HEK293 (cell line): ENCODE measurements around the gene IGSF10.

Experiments used
- ZNF248 ChIP-seq: fragments of 450-650 bp; formaldehyde crosslinking; IDR thresholded peaks from 2 replicates; pipeline ENCODE4 v1.5.1; 2017; ENCODE audit warnings: missing biosample characterization, missing genetic modification characterization
- ZNF366 ChIP-seq: fragments of 450-650 bp; formaldehyde crosslinking; conservative IDR thresholded peaks from 2 replicates; pipeline ENCODE4 v1.5.1; 2016; ENCODE audit warnings: missing biosample characterization, missing genetic modification characterization
- ZNF473 ChIP-seq: fragments of 450-650 bp; formaldehyde crosslinking; IDR thresholded peaks from 2 replicates; pipeline ENCODE4 v1.5.1; 2017; ENCODE audit warnings: missing biosample characterization, missing genetic modification characterization
- ZSCAN23 ChIP-seq: fragments of 450-650 bp; formaldehyde crosslinking; IDR thresholded peaks from 2 replicates; pipeline ENCODE4 v1.5.1; 2016; ENCODE audit warnings: missing biosample characterization, missing genetic modification characterization
- TF ChIP-seq, protein P1 (sequence below): fragments of 450-650 bp; formaldehyde crosslinking; IDR thresholded peaks from 2 replicates; pipeline ENCODE4 v1.5.1; 2016; ENCODE audit warnings: missing biosample characterization, missing genetic modification characterization
- TF ChIP-seq, protein P2 (sequence below): fragments of 450-650 bp; formaldehyde crosslinking; optimal IDR thresholded peaks from 2 replicates; pipeline ENCODE3; 2016; ENCODE audit warnings: missing biosample characterization, mild to moderate bottlenecking, missing genetic modification characterization
- TF ChIP-seq, protein P3 (sequence below): fragments of 450-650 bp; formaldehyde crosslinking; conservative IDR thresholded peaks from 2 replicates; pipeline ENCODE4 v1.5.1; 2016; ENCODE audit warnings: low read depth, missing biosample characterization, missing genetic modification characterization
- TF ChIP-seq, protein P4 (sequence below): fragments of 450-650 bp; formaldehyde crosslinking; IDR thresholded peaks from 2 replicates; pipeline ENCODE4 v1.5.1; 2016; ENCODE audit warnings: missing biosample characterization, missing genetic modification characterization

DNA sequence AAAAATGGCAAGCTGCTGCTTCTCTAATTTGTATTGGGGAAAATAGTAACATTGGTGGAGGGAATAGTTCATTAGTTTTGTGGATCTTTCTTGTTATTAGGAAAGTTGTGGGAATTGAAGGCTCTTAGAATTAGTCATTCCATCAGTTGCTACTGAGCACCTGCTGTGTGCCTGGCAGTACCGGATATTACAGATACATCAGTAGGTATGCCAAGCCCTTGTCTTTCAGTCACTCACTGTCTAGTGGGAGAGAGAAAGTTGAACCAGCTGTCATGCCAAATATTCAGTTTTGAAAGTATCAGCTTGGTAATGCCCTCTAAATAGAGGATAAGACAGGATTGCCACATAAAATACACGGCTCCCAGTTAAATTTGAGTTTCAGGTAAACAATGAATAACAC, 32.5 kb downstream of the IGSF10 start:
- TF ChIP-seq, protein P1, sequence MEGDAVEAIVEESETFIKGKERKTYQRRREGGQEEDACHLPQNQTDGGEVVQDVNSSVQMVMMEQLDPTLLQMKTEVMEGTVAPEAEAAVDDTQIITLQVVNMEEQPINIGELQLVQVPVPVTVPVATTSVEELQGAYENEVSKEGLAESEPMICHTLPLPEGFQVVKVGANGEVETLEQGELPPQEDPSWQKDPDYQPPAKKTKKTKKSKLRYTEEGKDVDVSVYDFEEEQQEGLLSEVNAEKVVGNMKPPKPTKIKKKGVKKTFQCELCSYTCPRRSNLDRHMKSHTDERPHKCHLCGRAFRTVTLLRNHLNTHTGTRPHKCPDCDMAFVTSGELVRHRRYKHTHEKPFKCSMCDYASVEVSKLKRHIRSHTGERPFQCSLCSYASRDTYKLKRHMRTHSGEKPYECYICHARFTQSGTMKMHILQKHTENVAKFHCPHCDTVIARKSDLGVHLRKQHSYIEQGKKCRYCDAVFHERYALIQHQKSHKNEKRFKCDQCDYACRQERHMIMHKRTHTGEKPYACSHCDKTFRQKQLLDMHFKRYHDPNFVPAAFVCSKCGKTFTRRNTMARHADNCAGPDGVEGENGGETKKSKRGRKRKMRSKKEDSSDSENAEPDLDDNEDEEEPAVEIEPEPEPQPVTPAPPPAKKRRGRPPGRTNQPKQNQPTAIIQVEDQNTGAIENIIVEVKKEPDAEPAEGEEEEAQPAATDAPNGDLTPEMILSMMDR (tag by site-specific recombination), result no peak
- TF ChIP-seq ZNF473 (tag by site-specific recombination) (no peak), ZNF248 (tag by site-specific recombination) (no peak), ZSCAN23 (tag by site-specific recombination) (no peak), ZNF366 (tag by site-specific recombination) (no peak)
- TF ChIP-seq, protein P2, sequence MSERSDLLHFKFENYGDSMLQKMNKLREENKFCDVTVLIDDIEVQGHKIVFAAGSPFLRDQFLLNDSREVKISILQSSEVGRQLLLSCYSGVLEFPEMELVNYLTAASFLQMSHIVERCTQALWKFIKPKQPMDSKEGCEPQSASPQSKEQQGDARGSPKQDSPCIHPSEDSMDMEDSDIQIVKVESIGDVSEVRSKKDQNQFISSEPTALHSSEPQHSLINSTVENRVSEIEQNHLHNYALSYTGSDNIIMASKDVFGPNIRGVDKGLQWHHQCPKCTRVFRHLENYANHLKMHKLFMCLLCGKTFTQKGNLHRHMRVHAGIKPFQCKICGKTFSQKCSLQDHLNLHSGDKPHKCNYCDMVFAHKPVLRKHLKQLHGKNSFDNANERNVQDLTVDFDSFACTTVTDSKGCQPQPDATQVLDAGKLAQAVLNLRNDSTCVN (tag by site-specific recombination), result no peak
- TF ChIP-seq, protein P3, sequence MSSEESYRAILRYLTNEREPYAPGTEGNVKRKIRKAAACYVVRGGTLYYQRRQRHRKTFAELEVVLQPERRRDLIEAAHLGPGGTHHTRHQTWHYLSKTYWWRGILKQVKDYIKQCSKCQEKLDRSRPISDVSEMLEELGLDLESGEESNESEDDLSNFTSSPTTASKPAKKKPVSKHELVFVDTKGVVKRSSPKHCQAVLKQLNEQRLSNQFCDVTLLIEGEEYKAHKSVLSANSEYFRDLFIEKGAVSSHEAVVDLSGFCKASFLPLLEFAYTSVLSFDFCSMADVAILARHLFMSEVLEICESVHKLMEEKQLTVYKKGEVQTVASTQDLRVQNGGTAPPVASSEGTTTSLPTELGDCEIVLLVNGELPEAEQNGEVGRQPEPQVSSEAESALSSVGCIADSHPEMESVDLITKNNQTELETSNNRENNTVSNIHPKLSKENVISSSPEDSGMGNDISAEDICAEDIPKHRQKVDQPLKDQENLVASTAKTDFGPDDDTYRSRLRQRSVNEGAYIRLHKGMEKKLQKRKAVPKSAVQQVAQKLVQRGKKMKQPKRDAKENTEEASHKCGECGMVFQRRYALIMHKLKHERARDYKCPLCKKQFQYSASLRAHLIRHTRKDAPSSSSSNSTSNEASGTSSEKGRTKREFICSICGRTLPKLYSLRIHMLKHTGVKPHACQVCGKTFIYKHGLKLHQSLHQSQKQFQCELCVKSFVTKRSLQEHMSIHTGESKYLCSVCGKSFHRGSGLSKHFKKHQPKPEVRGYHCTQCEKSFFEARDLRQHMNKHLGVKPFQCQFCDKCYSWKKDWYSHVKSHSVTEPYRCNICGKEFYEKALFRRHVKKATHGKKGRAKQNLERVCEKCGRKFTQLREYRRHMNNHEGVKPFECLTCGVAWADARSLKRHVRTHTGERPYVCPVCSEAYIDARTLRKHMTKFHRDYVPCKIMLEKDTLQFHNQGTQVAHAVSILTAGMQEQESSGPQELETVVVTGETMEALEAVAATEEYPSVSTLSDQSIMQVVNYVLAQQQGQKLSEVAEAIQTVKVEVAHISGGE (tag by site-specific recombination), result no peak
- TF ChIP-seq, protein P4, sequence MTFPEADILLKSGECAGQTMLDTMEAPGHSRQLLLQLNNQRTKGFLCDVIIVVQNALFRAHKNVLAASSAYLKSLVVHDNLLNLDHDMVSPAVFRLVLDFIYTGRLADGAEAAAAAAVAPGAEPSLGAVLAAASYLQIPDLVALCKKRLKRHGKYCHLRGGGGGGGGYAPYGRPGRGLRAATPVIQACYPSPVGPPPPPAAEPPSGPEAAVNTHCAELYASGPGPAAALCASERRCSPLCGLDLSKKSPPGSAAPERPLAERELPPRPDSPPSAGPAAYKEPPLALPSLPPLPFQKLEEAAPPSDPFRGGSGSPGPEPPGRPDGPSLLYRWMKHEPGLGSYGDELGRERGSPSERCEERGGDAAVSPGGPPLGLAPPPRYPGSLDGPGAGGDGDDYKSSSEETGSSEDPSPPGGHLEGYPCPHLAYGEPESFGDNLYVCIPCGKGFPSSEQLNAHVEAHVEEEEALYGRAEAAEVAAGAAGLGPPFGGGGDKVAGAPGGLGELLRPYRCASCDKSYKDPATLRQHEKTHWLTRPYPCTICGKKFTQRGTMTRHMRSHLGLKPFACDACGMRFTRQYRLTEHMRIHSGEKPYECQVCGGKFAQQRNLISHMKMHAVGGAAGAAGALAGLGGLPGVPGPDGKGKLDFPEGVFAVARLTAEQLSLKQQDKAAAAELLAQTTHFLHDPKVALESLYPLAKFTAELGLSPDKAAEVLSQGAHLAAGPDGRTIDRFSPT (tag by site-specific recombination), result no peak
